GM10847 (cell line): ENCODE data around the gene CHAC2.

Experiments
- POLR2A ChIP-seq: IDR thresholded peaks from 2 replicates; pipeline ENCODE4 v1.6.1; 2011; ENCODE audit not compliant: insufficient read length; ENCODE audit errors: extremely low read depth

CHAC2 gene

GRCh38 chr2:53818854-53819435 lies 51.3 kb downstream of the CHAC2 start:
- no peak for TF ChIP-seq POLR2A

GRCh38 chr2:53819634-53820033 lies 52.0 kb downstream of the CHAC2 start:
- TF ChIP-seq POLR2A: no peak

- no peak for TF ChIP-seq POLR2A
These were observed 52.4 kb downstream of the CHAC2 start for GRCh38 chr2:53820048-53820447.

GRCh38 chr2:53820711-53821110 lies 53.1 kb downstream of the CHAC2 start:
- no peak for TF ChIP-seq POLR2A

- no peak for TF ChIP-seq POLR2A
These were observed 54.2 kb downstream of the CHAC2 start for GRCh38 chr2:53821810-53822209.
